NCI-H187 treated with DMSO at 0.1 percent for 48 hours (cell line): ENCODE data around the gene DSTN.

Experiments
- DNase-seq: peaks from one replicate; lab custom pipeline; 2025; lab: John Stamatoyannopoulos, UW

The DSTN gene

GRCh38 chr20:17624551-17625245, 54.8 kb downstream of the DSTN start:
- DNase-seq: no peak

DNA sequence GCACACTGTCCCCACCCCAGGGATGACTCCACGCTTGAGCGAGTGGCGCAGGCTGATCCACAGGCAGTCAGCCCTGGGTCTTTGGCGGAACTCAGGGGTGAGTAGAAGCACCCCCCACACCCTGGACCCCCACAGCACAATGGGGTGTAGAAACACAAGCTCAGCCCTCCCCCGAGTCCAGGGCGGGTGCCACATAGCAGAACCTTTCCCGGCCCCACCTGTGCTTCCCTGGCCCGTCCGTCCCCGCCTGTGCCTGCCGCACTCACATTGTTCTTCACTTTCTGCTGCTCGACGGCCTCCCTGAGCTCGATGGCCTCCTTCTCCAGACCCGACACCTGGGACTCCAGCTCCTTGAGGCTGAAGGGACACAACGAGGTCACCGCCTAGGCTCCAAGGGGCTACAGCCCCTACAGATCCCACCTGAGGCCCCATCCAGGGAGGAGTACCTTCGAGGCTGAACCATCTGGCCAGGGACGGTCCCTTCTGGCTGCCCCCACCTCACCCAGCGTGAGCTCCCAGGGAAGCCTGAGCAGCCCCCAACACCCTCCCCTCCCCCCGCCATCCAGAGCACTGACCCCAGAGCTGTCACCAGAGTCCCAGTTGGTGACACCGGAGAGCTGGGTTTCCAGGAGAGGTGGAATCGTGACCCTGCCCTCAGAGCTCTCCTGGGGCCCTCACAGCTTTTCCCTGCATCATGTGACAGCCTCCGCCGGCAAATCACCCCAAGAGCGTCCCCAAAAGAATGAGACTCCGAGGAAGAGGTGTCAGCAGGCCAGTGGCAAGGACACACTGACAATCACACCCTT, 55.6 kb downstream of the DSTN start:
- no peak for DNase-seq

DNA sequence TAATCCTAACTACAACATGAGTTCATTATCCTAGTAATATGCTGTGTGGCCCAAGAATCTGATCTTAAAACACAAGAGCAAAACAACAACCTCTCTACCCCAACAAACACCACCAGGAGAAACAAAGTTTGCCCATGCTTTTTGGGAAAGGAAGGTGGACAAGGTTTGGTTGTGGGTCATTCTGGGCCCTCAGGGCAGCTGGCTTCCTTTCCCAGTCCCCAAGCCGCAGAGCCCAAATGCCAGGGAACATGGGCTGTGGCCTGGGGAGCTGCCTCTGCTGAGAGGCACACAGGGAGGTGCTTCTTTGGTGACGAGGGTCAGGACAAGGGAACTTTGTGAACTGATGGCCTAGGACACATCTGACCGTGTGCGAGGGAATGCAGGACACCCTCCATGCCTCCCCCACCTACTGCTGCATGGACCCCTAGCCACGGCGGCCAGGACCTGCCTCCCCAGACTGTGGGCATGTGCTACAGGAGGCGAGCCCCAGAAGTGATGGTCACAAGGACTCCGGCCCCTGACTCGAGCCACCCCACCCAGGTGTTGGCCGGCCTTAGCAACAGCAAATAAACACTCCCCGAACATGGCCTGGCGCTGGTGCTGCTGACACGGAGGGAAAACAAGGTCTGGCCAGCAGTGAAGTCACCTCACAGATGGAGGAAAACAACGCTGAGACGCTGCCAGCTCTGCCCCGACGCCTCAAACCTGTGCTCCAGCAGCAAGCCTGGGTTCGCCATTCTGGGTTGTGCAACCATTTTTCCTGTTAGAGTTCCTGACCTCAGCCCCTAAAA, 56.5 kb downstream of the DSTN start:
- DNase-seq: no peak

DNA sequence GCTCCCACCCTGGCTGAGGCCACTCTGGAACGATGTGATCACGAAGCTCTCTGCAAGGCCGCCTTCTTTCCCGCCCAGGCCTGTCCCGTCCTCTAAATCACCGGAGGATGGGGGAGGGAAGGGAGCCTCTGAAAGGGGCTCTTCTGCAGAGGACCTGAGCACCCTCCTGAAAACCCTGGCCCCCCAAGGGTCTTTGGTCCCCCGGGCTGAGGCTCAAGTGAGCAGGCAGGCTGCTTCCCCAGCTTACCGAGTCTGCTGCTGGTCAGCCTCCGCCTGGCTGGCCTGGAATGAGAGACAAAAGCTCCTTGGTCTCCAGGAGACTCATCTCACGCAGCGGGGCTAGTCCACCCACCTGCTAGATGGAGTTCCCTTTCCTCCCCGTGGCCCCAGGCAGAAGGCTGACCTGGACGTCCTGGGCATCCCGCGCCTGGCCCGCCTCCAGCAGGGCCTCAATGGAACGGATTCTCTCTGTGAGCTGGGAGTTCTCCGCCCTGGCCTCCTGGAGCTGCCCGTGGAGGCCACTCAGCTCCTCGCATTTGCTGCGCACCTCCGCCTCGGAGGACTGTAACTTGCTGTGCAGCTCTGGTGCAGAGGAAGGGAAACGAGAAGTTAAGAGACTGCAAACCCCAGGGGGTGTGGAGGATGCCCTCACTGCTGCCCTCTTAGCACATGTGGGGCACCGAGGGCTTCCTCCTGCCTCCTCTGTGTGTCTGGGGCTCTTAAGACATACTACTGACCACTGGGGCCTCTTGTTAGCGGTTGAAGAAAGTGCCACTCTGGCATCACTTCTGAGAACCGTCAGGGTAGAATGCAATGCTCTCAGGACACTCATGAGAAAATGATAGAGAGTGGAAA, 57.5 kb downstream of the DSTN start:
- no peak for DNase-seq

DNA sequence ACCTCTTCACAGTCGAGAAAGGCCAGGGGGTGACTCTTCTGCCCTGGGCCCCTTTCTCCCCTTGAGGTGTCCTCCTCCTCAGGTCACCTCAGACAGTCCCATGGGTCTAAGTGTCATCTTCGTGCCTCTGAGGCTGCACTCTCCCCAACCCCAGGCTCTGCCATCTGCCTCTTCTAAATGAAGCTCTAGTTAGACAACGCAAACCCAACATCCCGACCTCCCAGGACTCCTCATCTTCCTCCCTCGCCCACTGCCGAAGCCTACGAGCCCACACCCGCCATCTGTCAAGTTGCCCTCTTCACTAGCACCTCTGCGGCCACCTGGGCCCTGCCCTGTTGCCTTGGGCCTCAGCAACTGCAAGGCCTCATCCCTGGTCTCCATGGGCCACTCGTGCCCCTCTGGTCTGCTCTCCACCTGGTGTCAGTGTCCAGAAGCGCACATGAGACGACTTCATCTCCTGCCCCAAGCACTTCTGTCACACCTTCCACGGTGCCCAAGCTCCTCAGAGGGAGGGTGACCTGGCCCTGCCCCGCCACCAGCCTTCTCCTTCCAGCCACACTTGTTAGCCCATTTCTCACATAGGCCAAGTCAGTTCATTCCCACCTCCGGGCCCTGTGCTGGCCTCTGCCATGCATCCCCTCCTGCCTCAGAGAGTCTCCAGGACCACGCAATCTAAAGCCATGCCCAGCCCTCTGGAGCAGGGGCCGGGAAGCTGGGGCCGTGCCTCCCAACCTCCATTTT, 58.4 kb downstream of the DSTN start:
- no peak for DNase-seq

GRCh38 chr20:17629025-17629424, 59.1 kb downstream of the DSTN start:
- DNase-seq: no peak

- DNase-seq: no peak
Observed at GRCh38 chr20:17629678-17630089, 59.8 kb downstream of the DSTN start.

- no peak for DNase-seq
Observed at GRCh38 chr20:17630151-17630805, 60.4 kb downstream of the DSTN start.

- no peak for DNase-seq
Observed at GRCh38 chr20:17630806-17631195, 60.9 kb downstream of the DSTN start.

GRCh38 chr20:17631576-17632319, 61.9 kb downstream of the DSTN start:
- DNase-seq: no peak

- no peak for DNase-seq
Observed at GRCh38 chr20:17633221-17633849, 63.5 kb downstream of the DSTN start.

GRCh38 chr20:17633850-17634500, 64.1 kb downstream of the DSTN start:
- DNase-seq: no peak

- DNase-seq: no peak
Observed at GRCh38 chr20:17634661-17635331, 64.9 kb downstream of the DSTN start.

DNA sequence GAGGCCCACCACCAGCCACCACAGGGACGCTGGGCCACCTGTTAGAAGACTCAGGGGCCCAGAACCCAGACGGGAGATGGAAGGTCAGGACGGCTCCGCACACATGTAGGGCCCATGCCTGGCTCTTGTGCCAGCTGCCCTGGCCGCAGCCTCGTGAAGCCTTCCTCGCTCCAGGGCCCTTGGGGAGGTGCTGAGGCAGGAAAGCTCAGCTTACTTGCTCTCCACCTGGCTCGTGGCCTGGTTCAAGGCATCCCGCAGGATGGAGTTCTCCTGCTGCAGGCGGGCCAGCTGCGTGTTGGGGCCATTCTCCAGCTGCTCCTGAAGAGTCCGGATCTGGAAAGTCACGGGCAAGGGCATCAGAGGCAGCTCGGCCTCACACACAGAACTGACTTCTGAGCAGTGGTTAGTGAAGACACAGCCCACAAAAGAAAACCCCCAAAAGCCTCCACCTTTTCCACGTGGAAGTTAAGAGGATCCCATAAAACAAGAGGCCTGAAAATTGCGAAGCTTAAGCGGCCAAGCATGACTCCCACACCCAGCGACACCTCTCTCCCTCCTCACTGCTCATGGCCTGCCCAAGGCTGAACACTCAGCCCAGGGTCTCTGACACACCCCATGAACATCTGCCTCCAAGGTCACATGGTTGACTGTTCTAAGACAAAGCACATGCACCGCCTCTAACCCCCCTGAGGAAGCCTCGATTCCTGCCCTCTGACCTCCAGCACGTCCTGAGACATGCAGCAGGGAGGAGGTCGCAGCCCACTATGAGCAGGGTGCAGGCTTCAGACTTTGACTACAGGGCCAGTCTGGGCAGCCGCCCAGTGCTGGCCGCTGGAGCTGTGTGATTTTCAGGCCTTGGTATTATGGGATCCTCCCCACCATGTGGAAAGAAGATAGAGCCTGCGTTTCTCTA, 65.7 kb downstream of the DSTN start:
- DNase-seq: no peak

- DNase-seq: no peak
Observed at GRCh38 chr20:17636523-17637412, 66.9 kb downstream of the DSTN start.

DNA sequence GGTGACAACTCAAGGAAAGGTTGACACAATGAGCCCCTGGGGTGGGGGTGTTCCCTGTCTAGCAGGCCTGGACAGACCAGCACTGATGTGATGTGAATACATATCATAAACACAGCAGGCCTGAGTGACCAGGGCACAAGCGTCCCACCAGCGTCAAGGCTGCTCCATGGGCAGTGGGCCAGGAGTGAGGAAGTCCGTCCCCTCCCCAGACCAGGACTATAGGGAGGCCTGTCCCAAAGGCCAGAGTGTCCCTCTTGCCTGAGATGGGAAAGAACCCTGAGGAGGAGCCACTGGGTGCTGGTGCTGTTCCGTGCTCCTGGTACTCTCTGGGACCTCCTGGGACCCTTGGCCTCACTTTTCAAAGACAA, 67.5 kb downstream of the DSTN start:
- DNase-seq: no peak
